HepG2 (cell line): ENCODE data around the gene PPP1R12B. TPM values are rescaled to one million over a fixed set of nuclear protein-coding genes. Genes with fewer than 3 reads are reported as not detected.

Experiments used
- DMTF1 ChIP-seq: sonication (generic); formaldehyde crosslinking; IDR thresholded peaks from 2 replicates; pipeline ENCODE4 v1.4.0; 2020; ENCODE audit warnings: mild to moderate bottlenecking, missing genetic modification reagents
- FOXP4 ChIP-seq: sonication (generic); formaldehyde crosslinking; IDR thresholded peaks from 2 replicates; pipeline ENCODE4 v1.4.0; 2020; ENCODE audit warnings: missing genetic modification reagents
- ONECUT2 ChIP-seq: sonication (generic); formaldehyde crosslinking; IDR thresholded peaks from 2 replicates; pipeline ENCODE4 v1.4.0; 2020; ENCODE audit warnings: missing genetic modification reagents
- PBX2 ChIP-seq: IDR thresholded peaks from 2 replicates; pipeline ENCODE4 v1.6.1; 2016; ENCODE audit warnings: control low read depth
- PRMT3 ChIP-seq: sonication (generic); formaldehyde crosslinking; IDR thresholded peaks from 2 replicates; pipeline ENCODE4 v1.8.1; 2022; ENCODE audit warnings: low read depth, mild to moderate bottlenecking, moderate library complexity, missing genetic modification reagents, borderline replicate concordance
- REST ChIP-seq, 2 experiments: IDR thresholded peaks; 2 replicates each; pipeline ENCODE4 v1.6.1; 2011 to 2012; ENCODE audit warnings: low read length in 2 of 2, borderline replicate concordance in 1 of 2, low read depth in 1 of 2, mild to moderate bottlenecking in 1 of 2, moderate library complexity in 1 of 2
- TBP ChIP-seq: sonication (generic); formaldehyde crosslinking; IDR thresholded peaks from 2 replicates; pipeline ENCODE4 v1.5.0; 2020; ENCODE audit warnings: missing genetic modification reagents
- TMF1 ChIP-seq: sonication (generic); formaldehyde crosslinking; IDR thresholded peaks from 2 replicates; pipeline ENCODE4 v1.8.1; 2022; ENCODE audit warnings: low read depth, missing genetic modification reagents
- ZMAT5 ChIP-seq: sonication (generic); formaldehyde crosslinking; IDR thresholded peaks from 2 replicates; pipeline ENCODE4 v1.5.0; 2020; ENCODE audit warnings: mild to moderate bottlenecking, low read depth, missing genetic modification reagents, borderline replicate concordance
- ZNF646 ChIP-seq: sonication (generic); formaldehyde crosslinking; IDR thresholded peaks from 2 replicates; pipeline ENCODE4 v1.9.0; 2021; ENCODE audit warnings: mild to moderate bottlenecking, missing genetic modification reagents
- ZSCAN31 ChIP-seq: sonication (generic); formaldehyde crosslinking; IDR thresholded peaks from 2 replicates; pipeline ENCODE4 v1.5.0; 2020; ENCODE audit warnings: low read depth, mild to moderate bottlenecking, missing genetic modification reagents
- polyA plus RNA-seq, 8 experiments: library from polyadenylated mRNA; depleted of rRNA in 3 of 8; stranded (reverse) in 7 of 8; unstranded in 1 of 8; fragments of >200 nt; fragmentation: Illumina TruSeq in 4 of 8; extraction: Trizol in 4 of 8; gene quantifications; 2 replicates each; pipeline versions ENCODE4 v1.2.1 to v1.2.3, GENCODE V29; 2011 to 2016; ENCODE audit warnings: low read depth in 4 of 8, missing spikeins in 1 of 8, mixed read lengths in 1 of 8; ENCODE audit not compliant: insufficient read depth in 1 of 8
- total RNA-seq, 5 experiments: library from RNA; depleted of rRNA; stranded (reverse); fragments of >200 nt; fragmentation: Illumina TruSeq; extraction: Trizol; gene quantifications; 2 replicates each; pipeline ENCODE4 v1.2.3, GENCODE V29; 2016; ENCODE audit warnings: low read depth in 1 of 5

The PPP1R12B gene
- total and polyA plus RNA-seq, 2 of the 13 experiments (the other 11 are each of a cell fraction or from before 2014, with no cell fraction given): 12.0 to 13.6 TPM

GRCh38 chr1:202348509-202349205 lies at the start of gene PPP1R12B (continued):
- TF ChIP-seq REST (IDR thresholded peaks at IDR 0.05; ENCODE audit: borderline replicate concordance in 1 of 2, low read depth in 1 of 2, low read length in 2 of 2) (0 out of 4 replicates have a peak, but pooled peaks of 1 of the 2 experiments have one; percentile 12), ZSCAN31 (CRISPR knock-in tag) (no peak), DMTF1 (CRISPR knock-in tag) (no peak), TBP (peak; percentile 32; the same call in 1 of the 2 replicates), PRMT3 (CRISPR knock-in tag) (no peak), PBX2 (CRISPR knock-in tag) (no peak), FOXP4 (peak; percentile 9; the same call in 1 of the 2 replicates), ONECUT2 (0 out of 2 replicates have a peak, but pooled peaks have one; percentile 17), ZNF646 (no peak), TMF1 (CRISPR knock-in tag) (no peak), ZMAT5 (CRISPR knock-in tag) (no peak)
